DMS53 (cell line): Measurements from ENCODE around the gene PRDM8.

Experiments used
- DNase-seq: peaks from one replicate; lab custom pipeline; 2025; lab: John Stamatoyannopoulos, UW

PRDM8 gene

DNA sequence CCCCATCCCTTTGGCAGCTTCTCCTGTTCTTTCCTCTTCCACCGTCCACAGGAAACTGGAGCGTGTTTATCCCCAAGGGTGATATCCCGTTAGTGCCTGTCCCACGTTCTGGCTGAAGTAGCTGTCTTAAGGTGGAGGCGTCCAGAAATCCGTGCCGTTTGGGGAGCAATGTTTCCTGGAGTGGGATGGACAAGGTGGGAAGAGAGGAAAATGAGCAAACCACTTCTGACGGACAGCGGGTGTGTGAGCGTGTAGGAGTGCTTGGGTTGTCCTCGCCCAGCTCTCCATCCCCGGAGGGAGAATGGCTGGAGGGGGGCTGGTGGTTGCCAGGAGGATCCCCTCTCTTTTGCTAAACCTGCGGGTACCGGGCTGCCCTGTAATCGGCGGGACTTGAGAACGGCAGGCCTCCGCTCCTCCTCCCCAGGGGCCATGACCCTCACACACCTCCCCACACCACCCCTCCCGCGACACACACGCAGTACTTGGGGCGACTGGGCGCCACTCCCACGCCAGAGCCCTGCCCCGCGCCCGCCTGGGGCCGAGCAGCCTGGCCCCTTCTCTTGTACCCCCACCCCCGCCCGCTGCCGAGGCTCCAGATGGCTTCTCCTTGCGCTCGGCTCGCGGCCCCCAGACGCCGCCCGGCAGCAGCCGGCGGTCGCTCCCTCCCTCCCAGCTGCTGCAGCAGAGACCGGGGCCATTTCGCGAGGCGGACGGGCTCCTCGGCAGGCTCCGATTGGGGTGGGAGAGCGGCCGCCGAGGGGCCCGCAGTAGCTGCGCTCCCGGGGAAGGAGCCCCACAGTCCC is 13.9 kb upstream of the PRDM8 start:
- DNase-seq: peak; percentile 61

GRCh38 chr4:80184053-80184824 is 13.1 kb upstream of the PRDM8 start:
- peak; percentile 81 for DNase-seq

DNA sequence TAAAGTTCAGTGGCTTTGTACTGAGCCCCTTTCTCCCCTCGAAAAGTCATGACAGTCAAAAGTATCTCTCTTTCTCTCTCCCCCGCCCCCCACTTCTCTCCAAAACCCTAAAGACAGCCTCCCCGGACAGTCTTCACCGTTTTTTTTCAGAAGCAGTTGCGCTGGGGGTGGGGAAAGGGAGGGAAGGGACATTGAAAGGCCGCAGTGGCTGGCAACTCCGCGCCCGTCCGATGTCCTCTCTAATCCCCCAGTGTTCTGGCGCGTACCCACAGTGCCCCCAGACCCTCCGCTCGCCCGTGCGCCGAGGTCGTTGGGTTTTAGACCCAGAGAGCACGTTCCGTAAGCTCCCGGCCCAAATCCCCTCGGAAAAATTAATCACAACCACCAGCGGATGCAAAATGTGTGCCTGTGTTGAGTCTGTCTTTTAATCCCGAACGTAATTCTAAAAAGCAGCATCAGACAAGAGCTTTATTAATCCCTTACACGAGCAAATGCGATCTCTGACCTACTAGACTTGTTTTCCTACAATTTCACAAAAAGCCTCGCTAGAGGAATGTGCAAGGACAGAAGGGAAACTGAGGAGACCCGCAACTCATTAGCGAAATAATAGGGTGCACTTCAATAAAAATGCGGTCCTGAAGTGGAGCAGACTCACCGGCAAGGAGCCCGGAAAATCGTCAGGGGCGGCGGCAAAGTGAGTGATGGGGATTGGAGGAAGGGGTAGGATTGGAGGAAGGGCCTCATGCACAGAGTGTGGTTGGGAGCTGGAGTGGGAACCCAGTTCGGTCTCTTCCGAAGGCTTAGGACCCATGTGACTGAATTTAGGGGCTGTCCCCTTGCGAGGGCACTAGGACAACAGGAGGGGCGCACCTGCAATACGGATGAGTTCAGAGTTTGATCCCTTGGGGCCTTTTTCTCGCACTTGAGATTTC is 12.2 kb upstream of the PRDM8 start:
- DNase-seq: peak; percentile 30

DNA sequence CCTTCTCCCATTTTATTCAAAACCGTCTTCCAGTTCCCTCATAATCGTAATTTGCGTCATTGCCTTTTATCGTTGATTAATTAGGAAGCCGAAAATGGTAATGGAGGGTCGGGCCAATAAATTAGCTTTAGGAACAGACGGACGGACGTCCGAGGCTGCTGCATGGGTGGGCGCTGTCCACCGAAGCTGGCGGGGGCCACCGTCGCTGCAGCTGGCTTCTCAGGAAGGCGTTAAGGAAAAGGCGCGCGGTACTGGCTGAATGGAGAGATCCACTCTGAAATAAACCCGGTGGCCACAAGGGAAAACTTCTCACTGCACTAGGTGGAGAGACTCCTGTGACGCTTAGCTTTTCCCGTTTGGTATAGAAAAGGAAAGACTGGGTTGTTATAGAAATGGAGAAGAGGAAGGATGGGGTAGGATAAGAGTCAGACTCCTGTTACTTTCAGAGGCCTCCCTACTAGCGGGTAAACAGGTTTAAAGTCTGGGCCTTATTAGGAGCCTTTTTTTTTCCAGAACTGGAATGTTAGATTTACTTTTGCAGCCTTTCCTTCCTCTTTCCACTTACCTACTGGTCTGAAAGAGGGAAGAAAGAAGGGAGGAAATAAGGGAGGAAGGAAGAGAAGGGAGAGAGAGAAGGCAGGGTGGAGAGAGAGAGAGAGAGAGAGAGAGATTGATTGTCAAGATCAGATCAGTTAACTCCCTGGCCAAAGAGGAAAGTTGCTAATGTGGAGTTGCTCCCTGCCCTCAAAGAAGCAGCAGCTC is 11.3 kb upstream of the PRDM8 start:
- DNase-seq: no peak

- no peak for DNase-seq
Measured at GRCh38 chr4:80186676-80187075, 10.6 kb upstream of the PRDM8 start.

DNA sequence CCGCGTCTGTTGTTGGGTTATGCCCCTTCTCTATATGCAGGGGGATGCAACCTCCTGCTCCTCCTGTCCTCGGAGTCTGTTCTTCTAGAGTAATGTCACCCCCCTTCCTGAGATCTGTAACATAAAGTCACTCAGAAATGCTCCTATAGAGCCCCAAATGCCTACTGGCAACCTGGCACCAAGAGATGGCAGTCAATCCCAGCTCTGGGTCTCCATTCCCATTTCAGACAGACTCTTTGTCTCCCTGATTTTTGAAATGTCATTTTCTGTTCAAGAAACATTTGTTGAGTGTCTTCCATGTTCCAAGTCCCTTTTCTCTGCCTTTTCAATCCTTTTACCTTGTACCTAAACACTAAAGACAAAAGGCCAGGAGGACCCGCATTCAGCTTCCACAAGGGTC is 9.6 kb upstream of the PRDM8 start:
- DNase-seq: no peak

DNA sequence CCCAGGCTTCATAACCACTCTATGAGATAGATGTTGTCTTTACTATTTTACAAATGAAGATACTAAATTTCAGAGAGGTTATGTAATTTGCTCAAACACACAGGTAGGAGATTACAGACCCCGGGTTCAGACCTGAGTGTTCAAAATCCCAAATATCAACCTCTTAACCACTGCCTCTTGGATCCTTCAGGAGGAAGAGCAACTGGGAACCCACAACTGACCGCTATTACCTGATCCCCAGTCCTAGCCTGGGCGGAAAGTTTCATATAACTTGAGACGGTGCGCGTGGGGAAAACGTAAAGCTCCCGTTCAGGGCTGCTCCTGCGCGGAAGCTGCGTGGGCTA is 8.9 kb upstream of the PRDM8 start:
- no peak for DNase-seq

DNA sequence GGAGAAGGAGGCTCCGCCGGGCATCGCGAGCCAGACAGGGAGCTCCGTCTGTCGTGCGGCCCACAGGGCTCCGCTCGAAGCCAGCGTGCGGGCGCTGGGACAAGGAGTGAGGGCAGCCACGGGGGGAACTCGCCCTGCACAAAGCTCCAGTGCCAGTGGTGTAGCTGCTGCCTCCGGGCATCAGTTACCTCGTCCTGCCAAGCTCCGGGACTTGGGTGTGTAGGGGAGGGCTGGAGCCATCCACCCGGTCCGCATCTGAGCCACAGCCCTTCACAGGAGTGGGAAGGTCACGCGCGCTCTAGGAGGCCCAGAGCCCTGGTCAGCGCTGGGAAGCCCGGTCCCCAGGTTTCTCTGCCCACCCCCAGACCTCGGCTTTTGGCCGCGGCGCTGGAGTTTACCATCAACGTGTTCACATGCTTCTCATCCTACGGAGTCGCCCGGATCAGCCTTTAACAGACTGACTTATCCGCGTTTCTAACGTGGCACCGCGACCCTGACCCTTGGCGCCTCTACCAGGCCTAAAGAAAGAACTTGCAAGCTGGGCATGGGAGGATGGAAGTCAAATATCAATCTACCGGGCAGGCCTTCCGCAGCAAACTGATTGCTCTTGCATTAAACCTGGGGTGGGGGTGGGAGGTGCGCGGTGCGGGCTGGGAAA is 8.4 kb upstream of the PRDM8 start:
- no peak for DNase-seq

- no peak for DNase-seq
Measured at GRCh38 chr4:80189581-80189955, 7.7 kb upstream of the PRDM8 start.

DNA sequence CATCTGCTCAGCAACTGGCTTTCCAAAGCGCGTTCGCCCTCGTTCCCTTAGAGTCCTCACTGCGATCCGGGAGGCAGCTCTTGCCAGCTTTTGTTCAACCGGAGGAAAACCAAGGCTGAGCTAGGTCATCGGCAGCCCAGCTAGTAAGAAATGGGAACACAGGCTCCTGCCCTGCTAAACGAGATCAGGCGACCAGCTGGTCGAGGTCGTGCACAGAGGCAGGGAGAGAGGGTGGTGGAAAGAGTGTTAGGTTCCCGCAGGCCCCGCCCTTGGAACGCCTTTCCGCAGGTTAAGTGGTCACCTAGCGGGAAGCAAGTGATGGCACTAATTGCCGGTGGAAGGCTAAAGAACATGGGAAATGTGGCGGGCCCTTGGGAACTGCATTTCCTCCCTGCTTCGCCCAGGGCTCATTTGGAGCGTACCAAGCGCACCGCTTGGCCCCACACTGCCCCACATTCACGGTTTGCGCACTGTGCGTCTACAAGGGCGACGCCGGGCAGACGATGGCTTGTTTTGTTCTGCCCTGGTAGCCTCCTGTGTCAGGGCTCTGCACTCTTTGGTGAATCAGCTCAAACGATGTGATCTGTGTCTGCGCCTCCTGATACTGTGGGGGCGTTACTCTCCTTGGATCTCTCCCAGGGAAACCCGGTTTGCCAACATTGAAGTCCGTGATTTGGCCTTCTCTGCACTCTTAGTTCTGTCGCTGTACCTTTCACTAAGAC is 7.2 kb upstream of the PRDM8 start:
- DNase-seq: no peak

DNA sequence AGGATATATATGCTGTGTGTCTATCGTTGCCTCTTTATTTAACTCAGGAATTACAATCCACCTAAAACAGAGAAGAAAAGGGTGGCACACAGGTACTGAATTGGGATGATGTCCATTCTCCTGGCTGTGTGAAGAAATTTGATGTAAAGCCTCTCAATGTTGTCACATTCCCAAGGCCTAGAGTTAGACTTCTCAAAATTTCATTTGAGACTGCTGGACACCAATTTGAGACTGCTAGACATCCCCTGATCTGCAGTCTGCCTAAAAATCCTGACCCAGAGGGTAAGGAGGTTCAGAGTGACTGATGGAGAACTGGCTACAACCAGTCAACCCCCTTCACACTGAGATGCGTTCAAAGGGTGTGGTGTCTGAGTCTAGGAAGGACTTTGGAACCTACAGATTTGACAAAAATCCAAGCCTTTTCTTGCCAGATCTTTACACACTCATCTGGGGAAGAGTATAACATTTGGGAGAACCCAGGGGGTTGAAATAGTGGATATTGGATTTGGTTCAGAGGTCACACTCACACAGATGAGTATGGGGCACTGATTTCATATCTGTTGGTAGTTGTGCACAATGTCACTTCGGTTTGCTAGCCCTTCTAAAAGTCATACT is 4.9 kb upstream of the PRDM8 start:
- no peak for DNase-seq

- no peak for DNase-seq
Measured at GRCh38 chr4:80192937-80193336, 4.4 kb upstream of the PRDM8 start.

DNA sequence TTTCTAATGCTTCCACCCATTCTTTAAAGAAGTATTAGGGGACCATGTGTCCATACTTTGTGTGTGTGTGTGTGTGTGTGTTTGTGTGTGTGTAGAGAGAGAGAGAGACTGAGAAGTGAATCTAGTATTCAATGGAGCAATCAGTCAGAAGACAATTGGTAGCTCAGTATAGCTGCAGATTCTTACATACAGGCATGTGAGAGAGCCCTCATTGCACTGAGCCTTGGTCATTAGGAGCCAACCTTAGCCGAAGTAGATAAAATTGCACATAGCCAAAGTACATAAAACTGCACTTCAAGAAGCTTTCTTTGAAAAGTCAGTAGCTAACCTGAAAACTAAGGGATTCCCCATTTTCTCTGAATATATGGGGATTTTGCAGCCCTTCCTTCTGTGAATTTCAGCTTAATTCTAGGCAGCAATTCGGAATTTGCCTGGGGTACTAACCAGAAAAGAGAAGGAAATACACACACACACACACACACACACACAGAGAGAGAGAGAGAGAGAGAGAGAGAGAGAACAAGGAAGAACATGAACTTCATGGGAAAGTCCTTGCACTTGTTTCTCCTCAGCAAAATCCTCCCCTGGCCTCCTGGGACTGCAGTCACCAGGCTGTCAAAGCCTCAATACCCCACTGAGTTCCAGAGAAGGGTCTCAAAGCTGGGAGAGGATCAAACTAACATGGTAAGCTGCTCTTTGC is 1.7 kb upstream of the PRDM8 start:
- no peak for DNase-seq

- DNase-seq: peak; percentile 3
Measured at GRCh38 chr4:80196259-80196921, 913 bp upstream of the PRDM8 start.

- peak; percentile 76 for DNase-seq
Measured at GRCh38 chr4:80197601-80198440, 518 bp downstream of the PRDM8 start.

DNA sequence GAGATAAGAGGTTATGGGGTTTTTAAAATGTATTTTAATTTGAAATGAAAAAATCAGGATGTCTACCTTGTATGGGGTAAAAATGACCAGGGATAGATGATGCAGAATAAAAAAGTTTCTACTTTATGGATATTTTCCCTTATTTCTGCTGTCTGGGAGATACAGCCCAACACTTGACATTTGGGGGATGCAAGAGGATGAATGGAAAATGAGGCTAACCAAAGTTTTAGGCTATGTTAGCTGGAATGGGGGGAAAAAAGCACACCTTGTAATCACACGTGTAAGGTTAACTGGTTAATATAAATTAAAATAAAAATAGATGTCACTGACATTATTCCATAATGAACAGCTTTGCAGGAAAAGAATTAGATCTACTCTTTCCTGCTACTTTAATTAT is 1.1 kb downstream of the PRDM8 start:
- DNase-seq: no peak

DNA sequence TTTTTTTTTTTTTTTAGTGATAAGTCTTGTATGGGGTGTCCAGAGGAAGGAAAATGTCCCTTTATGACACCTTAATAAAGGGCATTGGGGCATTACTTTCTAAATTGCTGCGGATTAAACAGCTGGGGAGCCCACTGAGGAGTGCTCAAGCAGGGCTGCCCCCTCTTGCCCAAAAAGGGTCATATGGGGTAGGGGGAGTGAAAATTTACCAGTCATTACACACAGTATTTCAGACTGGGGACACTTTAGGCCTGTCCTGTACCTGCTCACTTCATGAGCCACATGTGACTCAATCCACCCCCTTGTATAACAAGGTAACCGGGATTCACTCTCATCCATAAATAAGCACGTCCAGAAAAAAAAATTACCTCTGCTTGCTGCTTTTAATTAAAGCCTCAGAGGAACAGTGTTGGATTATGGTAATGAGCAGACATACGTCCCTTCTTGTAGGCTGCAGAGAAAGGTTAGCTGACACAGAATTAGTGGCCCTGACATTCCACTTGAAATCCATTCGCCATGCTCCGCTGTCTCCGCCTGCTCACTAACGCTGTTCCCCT is 1.8 kb downstream of the PRDM8 start:
- DNase-seq: no peak

DNA sequence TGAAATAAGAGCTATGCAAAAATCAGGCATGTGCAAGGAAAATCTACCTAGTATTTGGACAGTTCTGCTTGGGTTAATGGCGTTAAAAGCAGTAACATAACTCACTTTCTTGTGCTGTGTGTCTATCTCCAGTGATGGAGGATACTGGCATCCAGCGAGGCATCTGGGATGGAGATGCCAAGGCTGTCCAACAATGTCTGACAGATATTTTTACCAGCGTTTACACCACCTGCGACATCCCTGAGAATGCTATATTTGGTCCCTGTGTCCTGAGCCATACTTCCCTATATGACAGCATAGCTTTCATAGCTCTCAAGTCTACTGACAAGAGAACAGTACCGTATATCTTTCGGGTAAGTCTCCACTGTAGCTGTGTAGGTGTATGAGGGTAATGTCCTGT is 2.6 kb downstream of the PRDM8 start:
- DNase-seq: no peak
